CD4-positive, alpha-beta T cell treated with Interferon gamma for 1 hour (primary cell): Measurements from ENCODE around the gene HMCN2.

Experiments used
- DNase-seq: peaks from one replicate; pipeline ENCODE4 v3.0.0-alpha.2; 2020

Gene HMCN2

GRCh38 chr9:130265431-130266235 lies at the start of gene HMCN2:
TSS of gene HMCN2 (plus strand) at chr9:130265760. CDS start at chr9:130265879, 119 bp downstream.
- no peak for DNase-seq

DNA sequence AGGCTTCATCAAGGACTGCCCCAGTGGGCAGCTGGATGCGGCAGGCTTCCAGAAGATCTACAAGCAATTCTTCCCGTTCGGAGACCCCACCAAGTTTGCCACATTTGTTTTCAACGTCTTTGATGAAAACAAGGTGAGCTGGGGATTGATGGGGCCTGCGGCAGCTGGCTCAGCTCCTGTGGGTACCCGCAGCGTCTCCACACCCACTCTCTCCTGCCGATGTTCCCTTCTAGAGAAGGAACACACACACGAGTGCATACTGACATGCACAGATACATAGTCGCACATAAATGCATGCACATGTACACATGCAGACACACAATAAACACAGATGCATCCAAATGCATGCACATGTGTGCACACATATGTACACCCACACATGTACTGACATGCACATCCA lies 47.7 kb upstream of the HMCN2 start:
- no peak for DNase-seq

GRCh38 chr9:130219661-130220096 lies 45.9 kb upstream of the HMCN2 start:
- no peak for DNase-seq

DNA sequence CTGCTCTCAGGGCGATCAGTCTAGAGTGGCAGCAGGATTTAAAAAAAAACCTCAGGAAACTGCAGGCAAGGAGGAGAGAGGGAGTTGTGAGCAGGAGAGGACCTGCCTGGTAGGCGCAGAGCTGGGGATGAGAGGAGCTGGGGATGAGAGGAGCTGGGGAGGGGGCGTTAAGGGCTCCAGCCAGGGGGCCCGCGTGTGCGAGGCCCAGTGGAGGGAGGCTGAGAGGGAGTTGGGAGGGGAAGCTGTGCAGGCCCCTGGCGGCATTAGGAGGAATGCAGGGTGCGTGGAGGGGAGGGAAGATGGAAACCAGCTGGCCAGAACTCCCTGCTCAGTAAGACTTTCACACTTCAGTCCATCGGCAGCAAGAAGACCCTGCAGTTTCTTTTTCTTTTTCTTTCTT lies 45.2 kb upstream of the HMCN2 start:
- no peak for DNase-seq

GRCh38 chr9:130222833-130223232 lies 42.7 kb upstream of the HMCN2 start:
- no peak for DNase-seq

DNA sequence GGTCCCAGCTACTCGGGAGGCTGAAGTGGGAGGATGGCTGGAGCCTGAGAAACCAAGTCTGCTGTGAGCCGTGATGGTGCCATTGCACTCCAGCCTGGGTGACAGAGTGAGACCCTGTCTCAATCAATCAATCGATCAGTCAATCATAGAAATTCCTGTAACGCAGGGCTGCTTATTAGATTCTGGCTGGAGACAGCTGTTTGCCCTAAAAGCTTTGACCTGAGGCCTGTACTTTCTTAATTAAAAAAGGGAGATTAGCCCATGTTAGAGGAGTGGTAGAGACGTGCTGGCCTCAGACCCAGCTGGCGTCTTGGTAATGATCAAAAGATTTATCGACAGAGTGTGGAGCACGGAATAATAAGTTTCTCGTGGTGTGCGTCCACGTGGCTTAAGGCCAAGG lies 40.5 kb upstream of the HMCN2 start:
- DNase-seq, result no peak

DNA sequence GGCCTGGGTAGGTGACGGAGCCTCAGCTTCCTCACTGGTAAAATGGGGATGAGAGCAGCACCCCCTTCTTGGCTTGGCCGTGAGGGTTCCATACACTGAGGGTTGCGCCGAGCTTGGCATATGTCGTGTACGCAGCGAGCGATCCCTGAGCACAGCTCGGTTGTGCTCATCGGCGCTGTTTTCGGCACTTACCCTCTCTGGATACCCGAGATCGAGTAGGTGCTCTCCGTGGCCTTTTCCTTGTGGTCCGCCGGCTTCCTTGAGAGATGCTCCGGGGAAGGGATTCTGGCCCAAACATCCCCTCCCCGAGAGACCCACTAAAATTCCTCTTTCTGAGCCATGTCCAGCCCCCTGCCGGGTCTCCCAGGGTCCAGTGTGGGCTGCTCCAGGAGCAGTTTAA lies 40.0 kb upstream of the HMCN2 start:
- no peak for DNase-seq

DNA sequence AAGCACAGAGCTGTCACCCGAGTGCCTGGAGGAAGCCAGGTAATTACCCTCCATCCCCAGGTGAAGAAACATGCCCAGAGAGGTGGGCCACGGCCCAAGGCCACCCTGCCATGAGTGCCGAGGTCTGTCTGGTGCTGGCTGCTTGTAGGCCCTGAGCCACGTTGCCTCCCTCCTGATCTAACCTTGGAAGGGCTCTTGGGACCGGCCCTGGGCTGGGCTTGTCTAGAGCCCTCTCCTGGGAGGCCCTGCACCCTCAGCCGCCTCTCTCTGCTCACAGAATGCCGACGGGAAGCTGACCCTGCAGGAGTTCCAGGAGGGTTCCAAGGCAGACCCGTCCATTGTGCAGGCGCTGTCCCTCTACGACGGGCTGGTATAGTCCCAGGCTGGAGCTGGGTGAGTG lies 39.4 kb upstream of the HMCN2 start:
- DNase-seq, result no peak

- no peak for DNase-seq
These were observed 37.7 kb upstream of the HMCN2 start for GRCh38 chr9:130227833-130228232.

- DNase-seq, result no peak
These were observed 35.8 kb upstream of the HMCN2 start for GRCh38 chr9:130229759-130230158.

- no peak for DNase-seq
These were observed 34.9 kb upstream of the HMCN2 start for GRCh38 chr9:130230631-130231030.

DNA sequence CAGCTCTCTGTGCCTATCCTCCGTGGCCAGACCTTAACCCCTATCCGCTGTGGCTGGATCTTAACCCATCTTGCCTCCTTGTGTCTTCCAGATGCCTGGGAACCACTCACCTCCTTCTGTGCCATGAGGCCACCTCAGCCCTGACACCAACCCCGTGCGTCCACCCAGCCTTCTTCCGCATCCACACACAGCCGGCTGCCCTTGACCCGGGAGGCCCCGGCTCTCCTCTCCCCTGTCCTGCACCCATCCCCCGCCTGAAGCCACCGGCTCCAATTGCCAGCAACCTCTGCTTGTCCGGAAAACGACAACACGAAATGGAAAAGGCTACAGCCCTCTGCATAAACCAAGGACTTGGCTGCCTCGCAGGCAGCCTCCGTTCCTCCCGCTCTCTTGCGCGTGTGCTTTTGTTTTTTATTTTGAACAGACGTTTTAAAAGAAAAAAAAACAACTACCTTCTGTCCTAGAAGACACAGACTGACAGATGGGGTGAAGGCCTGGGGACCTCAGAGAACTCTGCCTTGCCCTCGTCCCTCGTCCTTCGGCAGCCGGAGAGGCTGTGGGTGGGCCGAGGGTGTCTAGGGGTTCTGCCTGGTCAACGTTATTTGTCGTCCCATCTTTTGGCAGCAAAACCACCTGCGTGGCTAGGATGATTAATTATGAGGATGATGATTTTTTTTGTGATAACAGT lies 32.5 kb upstream of the HMCN2 start:
- DNase-seq, result no peak

DNA sequence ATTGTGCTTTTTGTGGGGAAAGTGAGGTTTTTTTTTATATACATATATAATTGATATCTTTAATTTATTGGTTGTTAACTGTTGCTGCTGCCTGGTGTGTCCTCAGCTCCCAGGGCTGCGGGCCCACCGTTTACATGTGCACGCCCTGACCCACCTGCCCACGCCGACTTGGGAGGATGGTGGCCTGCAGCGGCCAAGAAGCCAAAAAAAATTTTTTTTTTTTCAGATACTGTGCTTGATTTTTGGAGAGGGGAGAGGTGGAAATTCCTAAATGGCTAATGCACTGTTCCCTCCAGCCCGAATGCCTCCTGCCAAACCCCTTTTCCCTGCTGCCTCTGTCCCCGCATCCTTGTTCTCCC lies 32.0 kb upstream of the HMCN2 start:
- no peak for DNase-seq

DNA sequence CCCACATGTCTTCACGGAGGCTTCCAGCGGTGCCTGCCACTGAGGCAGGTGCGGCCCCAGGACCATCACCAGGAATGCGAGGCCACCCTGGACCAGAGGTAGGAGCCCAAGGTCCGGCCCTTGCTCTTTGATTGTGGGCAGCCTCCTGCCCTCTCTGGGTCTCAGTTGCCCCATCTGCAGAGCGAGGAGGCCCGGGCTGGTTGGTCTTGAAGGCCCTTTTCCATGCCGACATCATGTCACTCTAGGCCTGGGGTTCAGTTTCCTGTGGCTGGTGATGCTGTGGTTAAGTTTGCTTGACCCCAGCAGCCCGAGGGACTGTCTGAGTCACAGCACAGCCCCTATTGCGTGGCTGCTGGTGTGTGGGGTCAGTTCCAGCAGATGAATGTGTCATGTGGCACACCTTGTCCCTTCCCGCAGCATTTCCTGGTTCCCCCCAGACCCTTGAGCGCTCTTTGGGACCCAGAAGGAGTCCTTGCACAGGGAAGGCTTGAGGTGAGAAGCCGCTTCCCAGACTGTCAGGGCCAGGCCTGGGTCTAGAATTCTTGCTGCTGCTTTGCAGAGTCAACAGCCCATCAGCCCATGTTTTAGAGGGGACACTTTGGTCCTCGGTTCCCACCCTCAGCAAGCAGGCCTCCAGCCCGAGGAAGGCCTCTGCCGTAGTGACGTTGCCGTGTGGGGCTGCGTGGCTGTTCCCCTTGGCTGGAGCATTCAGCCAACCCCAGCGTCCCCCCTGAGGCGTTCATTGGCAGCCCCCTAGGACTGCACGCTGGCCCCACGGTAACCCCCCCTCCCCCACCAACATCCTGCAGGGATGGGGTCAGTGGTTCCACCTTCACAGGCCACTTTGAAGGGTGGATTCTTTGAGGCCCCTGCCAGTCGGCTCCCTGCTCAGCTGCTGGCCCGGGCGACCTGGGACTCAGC lies 31.0 kb upstream of the HMCN2 start:
- no peak for DNase-seq

- peak; percentile 53 for DNase-seq
These were observed 29.8 kb upstream of the HMCN2 start for GRCh38 chr9:130235558-130236435.

- DNase-seq, result no peak
These were observed 29.0 kb upstream of the HMCN2 start for GRCh38 chr9:130236436-130236985.

- DNase-seq, result no peak
These were observed 28.5 kb upstream of the HMCN2 start for GRCh38 chr9:130237076-130237475.

DNA sequence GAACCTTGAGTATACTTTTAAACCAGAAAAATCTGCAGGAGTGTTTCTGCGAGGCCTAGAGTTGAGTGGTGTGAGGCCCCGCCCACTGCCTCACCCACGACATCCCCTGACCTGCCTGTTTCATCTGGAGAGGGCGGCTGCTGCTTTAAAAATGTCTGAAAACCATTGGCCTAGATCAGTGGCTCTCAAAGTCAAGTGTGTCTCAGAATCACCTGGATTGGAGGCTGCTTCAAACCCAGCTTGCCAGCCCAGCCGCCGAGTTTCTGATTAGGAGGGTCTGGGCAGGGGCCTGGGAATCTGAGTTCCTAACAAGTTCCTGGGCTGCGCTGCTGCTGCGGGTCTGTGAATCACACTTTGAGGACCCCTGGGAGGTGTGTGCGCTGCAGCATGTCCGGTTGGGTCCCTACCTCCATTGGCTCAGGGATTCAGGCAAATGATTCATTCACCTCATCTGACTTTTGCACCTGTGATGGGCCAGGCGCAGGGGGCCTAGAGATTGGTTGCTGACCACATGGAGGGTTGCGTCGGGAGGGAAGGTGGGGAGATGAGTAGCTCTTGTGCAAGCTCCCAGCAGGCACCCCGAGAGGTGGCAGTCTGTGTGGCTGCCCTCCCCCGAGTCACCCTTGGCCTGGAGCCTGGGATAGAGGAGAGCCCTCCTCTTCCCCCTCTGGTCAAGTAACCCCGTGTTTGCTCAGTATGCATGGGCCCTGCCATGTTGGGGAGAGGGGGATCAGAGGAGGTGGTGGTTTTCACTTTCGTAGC lies 27.6 kb upstream of the HMCN2 start:
- no peak for DNase-seq

DNA sequence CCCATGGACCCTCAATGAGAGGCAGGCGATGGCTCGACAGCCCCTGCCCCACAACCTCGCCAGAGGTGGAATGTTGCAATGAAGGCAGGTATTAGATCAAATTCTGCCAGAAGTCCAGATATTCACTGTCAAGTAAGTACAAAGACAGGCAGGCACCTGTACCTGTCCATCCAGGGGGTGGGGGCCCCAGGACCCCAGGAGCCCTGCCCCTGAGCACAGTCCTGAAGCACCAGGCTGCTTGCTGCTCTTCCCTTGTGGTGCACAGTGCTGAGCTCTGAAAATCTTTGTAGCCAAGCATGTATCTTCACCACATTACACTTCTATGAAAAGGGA lies 26.2 kb upstream of the HMCN2 start:
- DNase-seq, result no peak

DNA sequence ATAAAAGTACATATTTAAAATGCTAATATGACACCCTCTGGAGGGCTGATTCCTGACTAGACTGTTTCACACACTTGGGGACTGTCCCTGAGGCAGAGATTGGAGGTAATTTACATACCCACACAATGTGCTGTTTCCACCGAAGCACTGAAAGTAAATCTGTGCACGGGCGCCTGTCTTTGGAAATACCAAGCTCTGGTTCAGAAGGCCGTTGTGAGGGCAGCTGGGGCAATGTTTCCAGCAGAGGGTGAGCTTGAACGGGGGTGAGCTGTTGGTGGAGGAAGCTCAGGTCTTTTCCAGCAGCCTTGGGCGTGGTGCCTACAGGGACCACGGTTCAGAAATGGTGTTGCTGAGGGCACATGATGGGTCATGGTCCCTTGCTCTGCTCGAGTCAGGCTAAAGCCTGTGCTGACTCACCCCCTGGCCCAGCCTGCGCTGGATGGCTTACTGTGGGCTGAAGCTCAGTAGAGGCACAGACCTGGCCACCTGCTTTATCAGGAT lies 25.8 kb upstream of the HMCN2 start:
- DNase-seq, result no peak
